DMS153 treated with DMSO at 0.1 percent for 48 hours (cell line): ENCODE measurements around the gene FZD8.

ENCODE experiments used
- DNase-seq: peaks from one replicate; lab custom pipeline; 2025; ENCODE audit not compliant: unreplicated experiment; lab: John Stamatoyannopoulos, UW

Gene FZD8

DNA sequence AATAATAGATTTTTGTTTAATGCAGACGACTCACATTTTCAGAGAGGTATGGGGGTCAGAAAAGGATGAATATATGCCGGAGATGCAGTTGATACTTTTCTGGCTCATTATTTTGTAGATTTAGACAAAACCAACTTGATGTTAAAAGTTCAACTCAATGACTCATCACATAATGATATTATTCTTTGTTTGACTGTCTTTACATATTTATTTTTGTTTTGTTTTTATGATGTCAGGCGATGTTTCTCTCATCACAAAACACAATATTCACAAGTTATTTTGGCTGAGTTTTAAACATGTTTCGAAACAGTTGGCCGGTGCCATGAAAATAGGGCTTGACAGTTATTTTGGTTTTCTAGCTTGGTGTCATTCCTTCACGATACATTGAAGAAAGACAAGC is 35.7 kb downstream of the FZD8 start:
- no peak for DNase-seq

DNA sequence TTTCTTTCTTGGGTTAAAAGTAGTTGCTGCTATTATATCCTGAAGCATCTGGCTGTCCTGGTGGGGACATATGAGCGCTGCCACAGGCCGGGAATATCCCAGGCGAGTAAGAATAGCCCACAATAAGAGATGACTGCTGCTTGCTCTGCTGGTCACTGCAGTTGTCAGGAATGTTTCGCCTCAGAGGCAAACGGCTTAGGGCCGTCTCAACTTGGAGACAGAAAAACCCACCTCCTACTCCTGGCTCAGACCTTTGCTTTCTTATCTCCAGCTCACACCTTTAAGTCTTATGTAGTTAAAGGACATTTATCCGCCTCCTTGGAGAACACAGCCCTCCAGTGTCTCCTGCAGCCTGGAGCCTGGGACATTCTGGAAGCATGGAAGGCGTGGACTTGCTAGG is 36.9 kb downstream of the FZD8 start, which contains the start of gene GJD4:
Gene GJD4, plus strand, starts transcription at position 151 of the 400 bp plus-strand sequence. Its CDS starts 227 bp downstream, at position 378.
- DNase-seq = no peak

DNA sequence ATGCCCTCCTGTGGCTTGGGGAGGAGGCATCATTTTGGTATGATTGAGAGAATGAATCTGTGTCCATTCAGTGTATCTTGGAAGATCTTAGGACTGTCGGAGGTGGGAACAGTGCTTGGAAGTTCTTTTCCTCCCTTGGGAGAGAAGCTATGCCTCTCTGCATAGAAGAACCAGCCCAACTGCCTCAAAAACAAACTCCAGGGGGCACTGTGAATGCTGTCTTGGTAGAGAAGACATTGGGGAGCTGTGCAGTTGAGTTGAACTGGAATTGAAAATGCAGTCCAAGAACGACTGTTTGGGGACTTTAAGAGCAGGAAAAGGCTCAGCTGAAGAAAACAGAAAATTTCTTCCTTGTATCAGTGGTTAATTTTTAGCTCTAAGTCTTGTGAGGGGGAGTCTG is 41.9 kb downstream of the FZD8 start:
- DNase-seq = no peak

DNA sequence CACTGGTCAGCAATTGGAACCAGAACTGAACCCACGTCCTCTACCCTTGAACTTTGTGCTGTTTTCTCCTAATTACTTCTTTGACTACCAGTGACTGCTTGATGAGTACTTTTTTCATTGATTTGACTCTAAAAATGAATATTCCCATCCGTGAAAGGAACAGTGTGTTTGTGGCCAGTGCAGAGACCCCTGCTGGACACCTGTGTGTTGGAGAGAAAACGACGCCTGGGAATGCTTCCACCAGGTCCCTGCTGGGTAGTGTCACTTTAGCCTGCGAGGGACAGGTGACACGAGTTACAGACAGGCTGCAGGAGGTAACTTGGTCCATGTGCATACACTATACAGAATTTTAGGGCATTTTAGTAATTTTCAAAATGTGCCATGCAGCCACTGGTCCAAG is 43.7 kb downstream of the FZD8 start:
- no peak for DNase-seq

DNA sequence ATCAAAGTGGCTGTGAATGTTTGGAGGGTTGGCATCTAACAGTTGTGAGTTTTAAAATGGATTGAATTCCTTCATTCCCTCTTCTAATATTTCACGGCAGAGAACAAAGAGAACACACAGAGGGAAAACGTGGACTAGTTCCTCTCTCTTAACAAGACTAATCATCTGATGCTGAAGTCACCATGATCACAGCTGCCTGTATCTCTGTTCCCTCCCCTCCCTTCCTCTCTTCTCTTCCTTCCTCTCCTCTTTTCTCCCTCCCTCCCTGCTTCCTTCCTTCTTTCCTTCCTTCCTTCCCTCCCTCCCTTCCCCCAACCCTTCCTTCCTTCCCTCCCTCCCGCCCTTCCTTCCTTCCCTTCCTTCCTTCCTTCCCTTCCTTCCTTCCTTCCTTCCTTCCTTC is 47.0 kb downstream of the FZD8 start:
- no peak for DNase-seq

DNA sequence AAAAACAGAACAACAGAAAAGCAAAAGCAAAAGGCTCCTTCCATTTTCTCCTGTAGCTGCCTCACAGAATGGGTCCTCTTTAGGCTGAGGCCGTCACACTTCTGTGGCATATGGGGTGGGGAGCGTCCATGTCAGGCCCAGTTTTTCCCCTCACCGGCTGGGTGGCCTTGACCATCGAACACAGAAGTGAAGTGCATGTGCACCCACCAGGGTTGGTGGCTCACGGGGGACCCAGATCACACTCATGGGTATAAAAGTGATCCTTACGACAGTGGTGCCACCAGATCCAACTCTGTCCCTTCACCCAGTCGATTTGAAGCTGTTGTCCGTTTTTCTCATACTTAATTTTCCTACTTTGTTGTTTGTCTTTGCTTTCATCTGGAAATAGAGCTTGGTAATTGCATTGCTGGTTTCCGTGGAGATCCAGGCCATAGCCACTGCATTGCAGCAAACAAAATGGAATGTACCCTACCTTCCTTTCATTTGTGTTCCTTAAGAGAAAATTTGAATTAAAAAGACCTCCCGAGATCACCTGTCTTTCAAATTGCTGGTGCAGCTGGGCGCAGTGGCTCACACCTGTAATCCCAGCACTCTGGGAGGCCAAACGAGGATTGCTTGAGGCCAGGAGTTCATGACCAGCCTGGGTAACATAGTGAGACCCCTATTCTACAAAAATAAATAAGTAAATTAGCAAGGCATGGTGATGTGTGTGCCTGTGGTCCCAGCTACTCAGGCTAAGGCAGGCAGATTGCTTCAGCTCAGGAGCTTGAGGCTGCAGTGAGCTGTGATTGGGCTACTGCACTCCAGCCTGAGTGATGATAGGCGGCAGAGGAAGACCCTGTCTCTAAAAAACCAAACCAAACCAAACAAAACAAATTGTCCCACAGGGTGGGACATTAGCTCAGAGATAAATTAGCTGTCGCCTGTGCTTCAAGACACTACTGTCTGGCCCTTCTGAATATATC is 47.7 kb downstream of the FZD8 start:
- no peak for DNase-seq

DNA sequence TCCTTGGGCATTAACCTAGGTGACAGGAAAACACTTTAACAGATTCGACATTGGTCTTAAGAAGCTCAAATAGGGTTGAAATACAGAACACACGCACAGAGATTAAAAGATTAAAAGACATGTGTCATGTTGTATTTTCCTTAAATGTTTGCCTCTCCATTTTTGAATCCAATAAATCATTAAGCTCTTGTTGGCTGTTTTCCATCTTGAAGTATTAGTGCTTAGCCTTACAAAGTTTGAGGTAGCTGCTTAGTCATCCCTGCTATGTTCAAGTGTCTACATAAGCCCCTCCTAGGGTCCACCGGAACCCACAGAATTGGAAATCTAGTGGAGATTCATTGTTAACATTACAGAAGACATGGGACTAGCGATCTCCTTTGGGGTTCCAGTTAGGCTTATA is 49.7 kb downstream of the FZD8 start:
- DNase-seq = no peak

DNA sequence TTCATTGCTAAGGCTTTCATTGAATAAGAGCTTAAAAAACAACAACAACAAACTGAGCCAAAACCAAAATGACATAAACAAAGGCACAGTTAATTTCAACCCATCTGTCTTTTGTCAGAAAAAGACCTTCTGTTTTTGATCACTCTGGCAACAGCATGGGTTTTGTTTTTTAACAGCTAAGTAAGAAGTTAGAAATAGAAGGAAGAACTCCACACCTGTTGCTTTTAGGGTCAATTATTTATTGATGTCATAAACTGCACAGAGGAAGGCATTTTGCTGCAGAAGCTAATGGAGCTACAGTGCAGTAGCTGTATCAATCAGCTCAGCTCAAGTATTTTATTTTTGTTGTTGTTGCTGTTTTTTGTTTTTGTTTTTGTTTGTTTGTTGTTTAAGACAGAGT is 53.3 kb downstream of the FZD8 start:
- no peak for DNase-seq
